ENCODE results near the gene ZFP62. TPM values are rescaled to one million over a fixed set of nuclear protein-coding genes. Genes with fewer than 3 reads are reported as not detected.

Gene ZFP62
- total RNA-seq, 2 donors from 2014 or later, result 34.3 to 38.7 TPM

DNA sequence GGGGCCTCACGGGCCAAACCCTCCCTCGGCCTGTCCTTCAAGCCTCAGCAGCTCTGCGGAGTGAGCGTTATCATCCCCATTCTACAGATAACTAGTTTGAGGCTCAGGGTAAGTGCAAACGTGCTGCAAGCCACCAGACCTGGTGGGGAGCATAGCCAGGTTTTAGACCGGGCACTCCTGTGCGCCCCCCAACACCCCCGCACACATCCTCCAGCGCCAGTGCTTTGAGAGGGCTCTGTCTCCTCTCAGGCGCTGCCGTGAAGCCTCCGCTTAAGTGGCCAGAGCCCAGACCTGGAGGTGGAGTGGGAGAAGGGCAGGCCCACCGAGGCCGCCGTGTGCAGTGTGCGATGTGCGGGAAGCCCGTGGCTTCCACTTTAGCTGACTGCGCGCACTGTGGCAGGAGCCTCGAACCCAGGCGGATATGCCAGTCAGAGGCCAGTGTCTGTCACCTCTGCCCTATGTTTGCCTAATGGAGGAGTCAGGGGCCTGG, 56.9 kb downstream of the ZFP62 start:
- peak overlapping the region; percentile 99 for H3K27ac ChIP-seq
- TF ChIP-seq, protein P1, sequence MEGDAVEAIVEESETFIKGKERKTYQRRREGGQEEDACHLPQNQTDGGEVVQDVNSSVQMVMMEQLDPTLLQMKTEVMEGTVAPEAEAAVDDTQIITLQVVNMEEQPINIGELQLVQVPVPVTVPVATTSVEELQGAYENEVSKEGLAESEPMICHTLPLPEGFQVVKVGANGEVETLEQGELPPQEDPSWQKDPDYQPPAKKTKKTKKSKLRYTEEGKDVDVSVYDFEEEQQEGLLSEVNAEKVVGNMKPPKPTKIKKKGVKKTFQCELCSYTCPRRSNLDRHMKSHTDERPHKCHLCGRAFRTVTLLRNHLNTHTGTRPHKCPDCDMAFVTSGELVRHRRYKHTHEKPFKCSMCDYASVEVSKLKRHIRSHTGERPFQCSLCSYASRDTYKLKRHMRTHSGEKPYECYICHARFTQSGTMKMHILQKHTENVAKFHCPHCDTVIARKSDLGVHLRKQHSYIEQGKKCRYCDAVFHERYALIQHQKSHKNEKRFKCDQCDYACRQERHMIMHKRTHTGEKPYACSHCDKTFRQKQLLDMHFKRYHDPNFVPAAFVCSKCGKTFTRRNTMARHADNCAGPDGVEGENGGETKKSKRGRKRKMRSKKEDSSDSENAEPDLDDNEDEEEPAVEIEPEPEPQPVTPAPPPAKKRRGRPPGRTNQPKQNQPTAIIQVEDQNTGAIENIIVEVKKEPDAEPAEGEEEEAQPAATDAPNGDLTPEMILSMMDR (IDR thresholded peaks at IDR 0.05), result no peak
- H3K9ac ChIP-seq (ENCODE audit: low read depth in 2 of 2, low read length in 2 of 2), result peak overlapping the region; percentile 59 to 88
- H3K4me3 ChIP-seq, result peak overlapping the region; percentile 98
- H3K27me3 ChIP-seq, result no peaks in the 10 kb centered on the region
- no peak for DNase-seq
- H3K4me1 ChIP-seq, result peaks cover 31% of the 10 kb centered on the region
- intact Hi-C loops (cut with DNase I), result no loop called here
- no peaks in the 10 kb centered on the region for H3K9me3 ChIP-seq
- H3K36me3 ChIP-seq, result no peaks in the 10 kb centered on the region

- TF ChIP-seq, protein P1 (IDR thresholded peaks at IDR 0.05), result no peak
- peak; percentile 75 for DNase-seq
- Histone ChIP-seq H3K36me3 (no peaks in the 10 kb centered on the region), H3K9ac (ENCODE audit: low read depth in 2 of 2, low read length in 2 of 2) (peak overlapping the region; percentile 59 to 88), H3K27me3 (no peaks in the 10 kb centered on the region), H3K27ac (peak overlapping the region; percentile 99), H3K9me3 (no peaks in the 10 kb centered on the region), H3K4me1 (peaks cover 27% of the 10 kb centered on the region), H3K4me3 (peak overlapping the region; percentile 98)
- intact Hi-C loops (cut with DNase I), result no loop called here
Observed at GRCh38 chr5:180803181-180804128, 57.6 kb downstream of the ZFP62 start.

- intact Hi-C loops (cut with DNase I), result no loop called here
- Histone ChIP-seq H3K27me3 (no peaks in the 10 kb centered on the region), H3K4me3 (peak within 1 kb of the TSS; percentile 98), H3K9ac (ENCODE audit: low read depth in 2 of 2, low read length in 2 of 2) (peak within 1 kb of the TSS; percentile 72 to 98), H3K36me3 (no peaks in the 10 kb centered on the region), H3K27ac (peak within 1 kb of the TSS; percentile 99), H3K9me3 (no peaks in the 10 kb centered on the region), H3K4me1 (peaks cover 26% of the 10 kb centered on the region)
- peak; percentile 90 for DNase-seq
- TF ChIP-seq, protein P1 (IDR thresholded peaks at IDR 0.05), result no peak
Observed at GRCh38 chr5:180802325-180803180, 58.5 kb downstream of the ZFP62 start, which contains the start of gene MGAT1. Gene MGAT1, minus strand, starts transcription at chr5:180802806. Its CDS starts 9,835 bp downstream, at chr5:180792971.

GRCh38 chr5:180801596-180802324, 59.3 kb downstream of the ZFP62 start:
- Histone ChIP-seq H3K9me3 (no peaks in the 10 kb centered on the region), H3K9ac (ENCODE audit: low read depth in 2 of 2, low read length in 2 of 2) (peak overlapping the region; percentile 69 to 72), H3K27me3 (no peaks in the 10 kb centered on the region), H3K27ac (peak overlapping the region; percentile 99), H3K36me3 (no peaks in the 10 kb centered on the region), H3K4me1 (peaks cover 19% of the 10 kb centered on the region), H3K4me3 (peak overlapping the region; percentile 98)
- TF ChIP-seq, protein P1 (IDR thresholded peaks at IDR 0.05), result no peak
- intact Hi-C loops (cut with DNase I), result no loop called here
- DNase-seq, result no peak
